HCT116 (cell line): ENCODE results near the gene SAP130. TPM values are rescaled to one million over a fixed set of nuclear protein-coding genes. Genes with fewer than 3 reads are reported as not detected.

Source experiments
- ATAC-seq: fragments of 200-7000 bp; cut with Tn5 transposase; 2 replicates; pipeline ENCODE4 v1.9.1; 2020; ENCODE audit warnings: mild to moderate bottlenecking, moderate library complexity
- BruUV-seq: library from RNA; stranded (reverse); fragments of 400-500 nt; replicated peaks from 2 replicates; lab custom pipeline; 2021; lab: Mats Ljungman, UMichigan
- CTCF ChIA-PET: fragments of 300-600 bp; sonication (Branson Sonifier 250); formaldehyde crosslinking; loops from one replicate; lab custom pipeline; 2021; ENCODE audit warnings: antibody characterized with exemption; lab: Charles Lee
- POLR2A ChIA-PET: fragments of 300-600, 350-600 bp; sonication (Branson Sonifier 250); formaldehyde crosslinking; loops from one replicate; lab custom pipeline; 2021; ENCODE audit warnings: antibody characterized with exemption; lab: Charles Lee
- RAD21 ChIA-PET, 2 experiments: fragments of 300-600 bp; sonication (Branson Sonifier 250); formaldehyde crosslinking; loops; one replicate each; lab custom pipeline; 2023; ENCODE audit warnings: low total read pairs in 2 of 2; ENCODE audit not compliant: uncharacterized antibody in 2 of 2, unreplicated experiment in 2 of 2, low non-redundant PET in 1 of 2; lab: Charles Lee
- DNase-seq: peaks from one replicate; pipeline ENCODE4 v3.0.0-alpha.2; 2010; ENCODE audit warnings: low read depth, low spot score
- H2AFZ ChIP-seq: fragments of 200-600 bp; shearing (Covaris generic), sonication (generic); 2 replicates; pipeline ENCODE4 v1.6.1; 2017; ENCODE audit warnings: low read depth, mixed run types, mixed read lengths, antibody characterized with exemption, low read length; ENCODE audit not compliant: poor library complexity, severe bottlenecking
- H3K27ac ChIP-seq: 2 replicates; pipeline ENCODE4 v1.5.1; 2012; ENCODE audit warnings: low read depth, low read length
- H3K27me3 ChIP-seq: fragments of 200-600 bp; sonication (generic); 2 replicates; pipeline ENCODE4 v1.6.1; 2016; ENCODE audit warnings: mixed run types, low read length, mixed read lengths; ENCODE audit not compliant: insufficient read depth
- H3K36me3 ChIP-seq, 2 experiments: fragments of 200-500 bp in 1 of 2; fragments of 200-600 bp in 1 of 2; sonication (Bioruptor generic) in 1 of 2; sonication (generic) in 1 of 2; 2 replicates each; pipeline versions ENCODE4 v1.5.1 to v1.6.1; 2014 to 2016; ENCODE audit warnings: low read length in 2 of 2, inconsistent platforms in 1 of 2, mixed read lengths in 1 of 2, mixed run types in 1 of 2; ENCODE audit not compliant: insufficient read depth in 2 of 2, control insufficient read depth in 1 of 2
- H3K4me1 ChIP-seq, 2 experiments: fragments of 200-600 bp in 1 of 2; sonication (generic) in 1 of 2; 2 replicates each; pipeline versions ENCODE4 v1.5.1 to v1.6.1; 2012 to 2017; ENCODE audit warnings: low read length in 2 of 2, inconsistent platforms in 1 of 2, mild to moderate bottlenecking in 1 of 2, mixed read lengths in 1 of 2, mixed run types in 1 of 2, moderate library complexity in 1 of 2; ENCODE audit not compliant: insufficient read depth in 2 of 2, control insufficient read depth in 1 of 2
- H3K4me2 ChIP-seq: fragments of 200-600 bp; sonication (generic); 2 replicates; pipeline ENCODE4 v1.6.1; 2017; ENCODE audit warnings: mixed run types, low read length, mixed read lengths
- H3K4me3 ChIP-seq, 2 experiments: fragments of 200-600 bp in 1 of 2; sonication (generic) in 1 of 2; replicated peaks in 1 of 2; 2 replicates each; pipeline ENCODE4 v1.5.1; 2011 to 2016; ENCODE audit warnings: low read length in 2 of 2, control low read depth in 1 of 2, low read depth in 1 of 2, mild to moderate bottlenecking in 1 of 2, mixed read lengths in 1 of 2, mixed run types in 1 of 2
- H3K79me2 ChIP-seq: fragments of 200-600 bp; sonication (generic); 2 replicates; pipeline ENCODE4 v1.6.1; 2017; ENCODE audit warnings: mild to moderate bottlenecking, mixed run types, low read length, moderate library complexity, mixed read lengths; ENCODE audit not compliant: insufficient read depth
- H3K9ac ChIP-seq: fragments of 200-600 bp; sonication (generic); 2 replicates; pipeline ENCODE4 v1.6.1; 2016; ENCODE audit warnings: low read length, mixed read lengths
- H3K9me2 ChIP-seq: fragments of 200-600 bp; sonication (generic), shearing (Covaris generic); 2 replicates; pipeline ENCODE4 v1.6.1; 2017; ENCODE audit warnings: mixed run types, mild to moderate bottlenecking, moderate library complexity; ENCODE audit not compliant: insufficient read depth
- H3K9me3 ChIP-seq, 2 experiments: fragments of 200-500 bp in 1 of 2; fragments of 200-600 bp in 1 of 2; sonication (Bioruptor generic) in 1 of 2; sonication (generic) in 1 of 2; 2 replicates each; pipeline ENCODE4 v1.6.1; 2014 to 2017; ENCODE audit warnings: low read length in 2 of 2, mixed read lengths in 2 of 2, inconsistent platforms in 1 of 2, low read depth in 1 of 2, mild to moderate bottlenecking in 1 of 2, mixed run types in 1 of 2, moderate library complexity in 1 of 2; ENCODE audit not compliant: control insufficient read depth in 1 of 2, insufficient read depth in 1 of 2
- H4K20me1 ChIP-seq: fragments of 200-600 bp; sonication (generic), shearing (Covaris generic); 2 replicates; pipeline ENCODE4 v1.6.1; 2017; ENCODE audit warnings: mixed run types, mild to moderate bottlenecking, moderate library complexity; ENCODE audit not compliant: insufficient read depth
- ATF3 ChIP-seq: IDR thresholded peaks from 2 replicates; pipeline ENCODE4 v1.6.1; 2012
- CBX3 ChIP-seq: IDR thresholded peaks from 2 replicates; pipeline ENCODE4 v1.6.1; 2012; ENCODE audit warnings: low read depth
- EGR1 ChIP-seq: IDR thresholded peaks from 2 replicates; pipeline ENCODE4 v1.6.1; 2012; ENCODE audit warnings: low read depth
- FOSL1 ChIP-seq: IDR thresholded peaks from 2 replicates; pipeline ENCODE4 v1.6.1; 2012; ENCODE audit warnings: low read depth
- REST ChIP-seq: IDR thresholded peaks from 2 replicates; pipeline ENCODE4 v1.6.1; 2012; ENCODE audit warnings: low read depth
- SRF ChIP-seq: IDR thresholded peaks from 2 replicates; pipeline ENCODE4 v1.6.1; 2012; ENCODE audit warnings: low read depth
- YY1 ChIP-seq: IDR thresholded peaks from 2 replicates; pipeline ENCODE4 v1.6.1; 2011; ENCODE audit warnings: low read length, low read depth, moderate library complexity, mild to moderate bottlenecking; ENCODE audit not compliant: insufficient replicate concordance; ENCODE audit errors: extremely low read depth
- intact Hi-C: fragments of 100-400 bp; cut with micrococcal nuclease; formaldehyde crosslinking; loops from 2 replicates; pipeline ENCODE4 v1.10.0; 2022
- total RNA-seq: library from RNA; stranded (reverse); gene quantifications from one replicate; pipeline ENCODE4 v1.2.1, GENCODE V29; 2021; ENCODE audit not compliant: unreplicated experiment

SAP130 gene
- total RNA-seq, 1 experiment from 2014 or later, result 29.5 TPM

GRCh38 chr2:127893033-127893432 is 134.8 kb downstream of the SAP130 start (continued):
- TF ChIP-seq FOSL1 (no peak), EGR1 (no peak), REST (no peak), SRF (no peak), ATF3 (no peak)

- no peaks in the 10 kb centered on the region for H3K36me3 ChIP-seq
- ChIA-PET CTCF (no interaction called here), RAD21 (no interaction called here), POLR2A (no interaction called here)
- H3K4me1 ChIP-seq, result peaks cover 6 to 8% of the 10 kb centered on the region in 2 experiments; a peak in 3 of 4 replicates
- no peaks in the 10 kb centered on the region for H3K27me3 ChIP-seq
- H2AFZ ChIP-seq, result no peak overlapping the region
- no TSS peak for BruUV-seq
- intact Hi-C loops, result no loop called here
- H3K4me3 ChIP-seq, result no peak overlapping the region
- H3K4me2 ChIP-seq, result no peak overlapping the region
- H3K27ac ChIP-seq, result no peak overlapping the region
- 0 out of 2 replicates have a peak, but pooled peaks cover 5% of the 10 kb centered on the region for H3K79me2 ChIP-seq
- TF ChIP-seq ATF3 (no peak), CBX3 (no peak), YY1 (no peak)
- TF ChIP-seq, all 23 proteins: peak for 0
- H3K9ac ChIP-seq, result no peak overlapping the region
- ATAC-seq (no peak), DNase-seq (no peak)
- H3K9me2 ChIP-seq, result no peaks in the 10 kb centered on the region
- H3K9me3 ChIP-seq, result no peaks in the 10 kb centered on the region
- H4K20me1 ChIP-seq, result no peaks in the 10 kb centered on the region
Observed at GRCh38 chr2:127891811-127892210, 136.0 kb downstream of the SAP130 start.

Other genes starting within 250 kb of the SAP130 start
- gene WDR33, start 216.9 kb downstream of the SAP130 start, total RNA-seq, result 52.5 TPM
- 61.4 TPM for gene POLR2D, start 169.9 kb downstream of the SAP130 start, total RNA-seq
- gene AMMECR1L, start 142.1 kb downstream of the SAP130 start, total RNA-seq, result 19.1 TPM
- gene UGGT1, start 63.1 kb upstream of the SAP130 start, total RNA-seq, result 51.8 TPM